Measurements from ENCODE around the gene PARD3. TPM values are rescaled to one million over a fixed set of nuclear protein-coding genes. Genes with fewer than 3 reads are reported as not detected.
A peak's percentile ranks its signal among the peaks of the same experiment; 100 is the strongest.
"Not testable (repeated sequence)": the region's sequence is repeated elsewhere in the genome, so short reads cannot be mapped to it uniquely, and the experiment has no call there.

PARD3 gene
- total RNA-seq, 1 donor from 2014 or later, result 26.0 TPM

- H3K36me3 Mint-ChIP-seq (ENCODE audit: low read depth), result no peaks in the 10 kb centered on the region
Observed at GRCh38 chr10:34078017-34078744, 736.9 kb downstream of the PARD3 start.

GRCh38 chr10:34076443-34076842 is 738.7 kb downstream of the PARD3 start:
- no peak overlapping the region for H3K4me3 Mint-ChIP-seq (ENCODE audit: unreplicated experiment)
- TF ChIP-seq CTCF (IDR thresholded peaks at IDR 0.05), result no peak
- H3K4me1 Mint-ChIP-seq (ENCODE audit: low read depth), result no peaks in the 10 kb centered on the region
- no peaks in the 10 kb centered on the region for H3K27me3 Mint-ChIP-seq (ENCODE audit: low read depth)
- H3K36me3 Mint-ChIP-seq (ENCODE audit: low read depth), result peaks cover 5% of the 10 kb centered on the region
- no peak overlapping the region for H3K27ac Mint-ChIP-seq (ENCODE audit: unreplicated experiment)
- H3K9me3 Mint-ChIP-seq (ENCODE audit: low read depth), result peaks cover 10% of the 10 kb centered on the region
- no peak for DNase-seq (ENCODE audit: low spot score)

More at GRCh38 chr10:34078017-34078744, 736.9 kb downstream of the PARD3 start:
- peak; percentile 44 for TF ChIP-seq CTCF (IDR thresholded peaks at IDR 0.05)
- no peak overlapping the region for H3K27ac Mint-ChIP-seq (ENCODE audit: unreplicated experiment)
- DNase-seq (ENCODE audit: low spot score), result no peak
- peaks cover 6% of the 10 kb centered on the region for H3K9me3 Mint-ChIP-seq (ENCODE audit: low read depth)
- H3K27me3 Mint-ChIP-seq (ENCODE audit: low read depth), result no peaks in the 10 kb centered on the region
- no peak overlapping the region for H3K4me3 Mint-ChIP-seq (ENCODE audit: unreplicated experiment)
- H3K4me1 Mint-ChIP-seq (ENCODE audit: low read depth), result no peaks in the 10 kb centered on the region

GRCh38 chr10:34075254-34075926 is 739.7 kb downstream of the PARD3 start:
- Mint-ChIP-seq H3K9me3 (ENCODE audit: low read depth) (peaks cover 15% of the 10 kb centered on the region), H3K4me3 (ENCODE audit: unreplicated experiment) (no peak overlapping the region), H3K27me3 (ENCODE audit: low read depth) (peaks cover 3% of the 10 kb centered on the region), H3K4me1 (ENCODE audit: low read depth) (no peaks in the 10 kb centered on the region), H3K27ac (ENCODE audit: unreplicated experiment) (no peak overlapping the region), H3K36me3 (ENCODE audit: low read depth) (peaks cover 7% of the 10 kb centered on the region)
- TF ChIP-seq CTCF (IDR thresholded peaks at IDR 0.05), result no peak
- no peak for DNase-seq (ENCODE audit: low spot score)

- Mint-ChIP-seq H3K36me3 (ENCODE audit: low read depth) (peaks cover 10% of the 10 kb centered on the region), H3K4me1 (ENCODE audit: low read depth) (no peaks in the 10 kb centered on the region), H3K27me3 (ENCODE audit: low read depth) (peaks cover 9% of the 10 kb centered on the region), H3K4me3 (ENCODE audit: unreplicated experiment) (no peak overlapping the region), H3K27ac (ENCODE audit: unreplicated experiment) (no peak overlapping the region), H3K9me3 (ENCODE audit: low read depth) (peaks cover 26% of the 10 kb centered on the region)
- DNase-seq (ENCODE audit: low spot score), result no peak
- TF ChIP-seq CTCF (IDR thresholded peaks at IDR 0.05), result no peak
Observed at GRCh38 chr10:34074051-34074450, 741.0 kb downstream of the PARD3 start.

GRCh38 chr10:34067741-34068140 is 747.4 kb downstream of the PARD3 start:
- H3K27ac Mint-ChIP-seq (ENCODE audit: unreplicated experiment); H3K27me3 Mint-ChIP-seq (ENCODE audit: low read depth); DNase-seq (ENCODE audit: low spot score); H3K4me1 Mint-ChIP-seq (ENCODE audit: low read depth); H3K4me3 Mint-ChIP-seq (ENCODE audit: unreplicated experiment): not testable (repeated sequence)
- Mint-ChIP-seq H3K36me3 (ENCODE audit: low read depth) (peaks cover 23% of the 10 kb centered on the region), H3K9me3 (ENCODE audit: low read depth) (peaks cover 57% of the 10 kb centered on the region)

All from chondrocyte (in vitro differentiated cells).